Inflammatory macrophage treated with lipopolysaccharide for 1 hour (primary cell): Measurements from ENCODE around the gene GPR87.

ENCODE experiments used
- DNase-seq, 2 donors: peaks; one replicate each; pipeline ENCODE4 v3.0.0-alpha.2; 2020 to 2022

GPR87 gene

DNA sequence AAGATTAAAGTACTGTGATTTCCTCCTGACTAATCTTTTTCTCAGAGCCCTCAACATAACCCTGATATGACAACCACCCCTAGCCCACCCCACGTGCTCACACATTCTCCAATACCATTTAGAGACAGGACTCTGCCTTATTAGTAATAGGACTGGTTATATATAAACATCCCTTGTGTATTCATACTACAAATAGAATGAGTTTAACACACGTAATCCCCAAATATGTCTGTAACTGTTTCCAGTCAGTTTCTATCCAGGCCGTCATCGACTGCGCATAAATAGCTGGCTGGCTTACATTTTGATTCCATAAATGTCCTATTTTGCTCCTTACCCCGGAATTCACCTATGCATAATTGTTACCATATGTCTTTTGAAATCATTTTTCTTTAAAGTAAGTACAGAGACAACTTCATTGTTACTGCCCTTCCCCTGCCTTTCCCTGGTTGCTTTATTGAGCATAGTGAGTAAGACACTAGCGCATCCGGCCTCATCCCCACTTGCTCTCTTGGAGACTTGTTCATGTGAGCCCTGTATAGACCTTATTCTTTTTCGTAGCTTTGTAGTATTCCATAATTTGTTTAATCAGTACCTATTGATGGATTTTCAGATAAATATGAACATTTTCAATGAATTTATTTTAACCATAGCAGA is 34.8 kb downstream of the GPR87 start:
- DNase-seq: no peak

GRCh38 chr3:151278230-151278629 is 38.4 kb downstream of the GPR87 start, which contains the start of gene P2RY14:
Gene P2RY14 (minus strand): TSS chr3:151278542. CDS start chr3:151214316, 64,226 bp downstream.
- peak; percentile 67 to 69 for DNase-seq

- DNase-seq: no peak
Observed at GRCh38 chr3:151276687-151277042, 40.0 kb downstream of the GPR87 start.

GRCh38 chr3:151276038-151276686 is 40.5 kb downstream of the GPR87 start:
- no peak for DNase-seq

DNA sequence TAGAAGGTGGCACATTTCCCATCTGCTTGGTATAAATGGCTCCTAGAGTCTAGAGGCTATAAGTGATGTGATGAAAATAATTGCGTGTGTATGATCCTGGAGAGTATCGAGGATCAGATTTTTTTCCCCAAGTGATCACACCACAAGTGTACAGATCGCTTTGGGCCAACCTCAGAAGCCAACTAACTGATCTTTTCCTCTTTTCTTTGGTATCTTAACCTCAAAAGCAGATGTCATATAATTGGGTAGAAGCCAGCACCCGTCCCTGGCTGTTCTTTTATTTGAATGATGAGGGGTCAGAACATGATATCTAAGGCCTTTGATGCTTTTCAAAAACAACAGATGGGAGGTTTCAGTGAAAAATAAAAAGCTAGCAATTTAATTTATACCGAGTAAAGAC is 41.5 kb downstream of the GPR87 start:
- no peak for DNase-seq

DNA sequence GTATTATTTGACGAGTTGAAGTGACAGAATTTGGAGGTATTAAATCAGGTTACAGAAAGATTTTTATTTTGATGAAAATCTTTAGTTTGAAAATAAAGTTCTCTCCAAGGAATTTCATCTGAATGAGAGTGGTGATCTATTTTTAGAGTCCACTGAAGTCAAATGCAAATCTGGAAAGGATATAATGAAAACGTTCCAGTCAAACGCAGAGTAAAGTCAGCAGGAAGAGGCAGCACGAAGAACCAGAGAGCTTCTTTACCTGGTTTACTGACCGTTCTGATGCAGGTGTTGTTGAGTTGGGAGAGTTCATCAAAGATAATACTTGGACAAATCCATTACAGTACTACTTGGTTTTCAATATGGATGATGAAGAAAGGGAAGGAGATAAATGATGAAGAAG is 47.0 kb downstream of the GPR87 start:
- DNase-seq: no peak

DNA sequence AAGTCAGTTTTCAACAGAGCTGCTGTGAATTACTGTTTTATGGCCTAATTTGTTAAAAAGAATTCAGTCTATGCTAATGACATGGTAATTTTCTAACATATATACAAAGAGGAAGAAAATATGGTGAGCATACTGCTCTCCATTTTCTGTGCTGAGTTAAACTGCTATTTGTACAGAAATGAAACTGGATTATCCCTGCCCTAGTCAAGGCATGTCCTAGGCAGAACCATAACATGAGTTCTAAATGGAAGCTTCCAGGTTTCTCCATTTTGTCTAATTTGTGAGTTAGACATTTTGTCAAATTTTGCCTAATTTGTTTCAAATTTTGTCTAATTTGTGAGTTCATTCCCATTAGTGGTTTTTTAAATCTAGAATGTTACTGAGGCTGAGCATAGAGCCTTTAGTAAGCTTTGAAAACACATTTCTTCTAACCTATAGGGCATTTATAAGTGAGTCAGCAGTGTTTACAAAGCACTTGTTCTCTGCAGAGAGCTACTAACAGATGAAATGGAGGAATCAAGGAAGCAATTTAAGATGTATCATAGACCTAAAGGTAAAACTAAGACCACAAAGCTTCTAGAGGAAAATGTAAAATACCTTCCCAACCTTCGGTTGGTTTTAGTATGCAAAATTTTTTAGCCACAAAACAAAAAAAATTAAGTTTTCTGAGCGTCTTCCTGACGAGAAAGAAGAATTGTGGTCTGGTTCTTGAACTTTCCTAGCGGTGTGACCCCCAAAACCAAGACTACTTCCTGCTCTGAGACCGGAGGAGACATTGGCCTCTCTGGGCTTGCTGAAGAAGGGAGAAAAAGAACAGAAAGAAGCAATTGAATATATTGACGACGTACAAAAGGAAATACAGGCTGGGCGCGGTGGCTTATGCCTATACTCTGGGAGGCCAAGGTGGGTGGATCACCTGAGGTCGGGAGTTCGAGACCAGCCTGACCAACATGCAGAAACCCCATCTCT is 48.1 kb downstream of the GPR87 start:
- no peak for DNase-seq

GRCh38 chr3:151267066-151267465 is 49.6 kb downstream of the GPR87 start:
- no peak for DNase-seq

- DNase-seq: peak; percentile 74 to 76
Observed at GRCh38 chr3:151265866-151266265, 50.8 kb downstream of the GPR87 start.

GRCh38 chr3:151265166-151265565 is 51.5 kb downstream of the GPR87 start:
- DNase-seq: peak in 1 of 2 donors; percentile 43

- DNase-seq: no peak
Observed at GRCh38 chr3:151264605-151265004, 52.0 kb downstream of the GPR87 start.

- DNase-seq: peak in 1 of 2 donors; percentile 68
Observed at GRCh38 chr3:151262871-151263525, 53.6 kb downstream of the GPR87 start.

DNA sequence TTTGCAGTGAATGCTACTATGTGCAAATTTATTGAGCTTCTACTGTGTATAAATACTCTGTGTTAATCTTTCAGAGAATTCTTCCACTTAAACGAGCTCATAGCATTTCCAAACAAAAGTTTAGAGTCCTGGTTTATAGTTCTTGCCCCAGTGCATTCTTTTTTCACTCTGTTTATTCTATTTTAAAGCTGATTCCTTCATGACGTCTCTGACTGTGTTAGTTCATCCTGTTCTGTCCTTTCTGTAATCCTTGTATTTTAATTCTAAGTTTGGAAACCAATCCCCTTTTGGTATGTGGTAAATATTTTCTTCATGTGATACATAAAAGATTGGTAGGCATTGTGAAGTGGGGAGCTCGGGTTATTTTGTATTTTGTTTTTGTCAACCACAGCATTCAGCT is 57.0 kb downstream of the GPR87 start:
- DNase-seq: no peak

DNA sequence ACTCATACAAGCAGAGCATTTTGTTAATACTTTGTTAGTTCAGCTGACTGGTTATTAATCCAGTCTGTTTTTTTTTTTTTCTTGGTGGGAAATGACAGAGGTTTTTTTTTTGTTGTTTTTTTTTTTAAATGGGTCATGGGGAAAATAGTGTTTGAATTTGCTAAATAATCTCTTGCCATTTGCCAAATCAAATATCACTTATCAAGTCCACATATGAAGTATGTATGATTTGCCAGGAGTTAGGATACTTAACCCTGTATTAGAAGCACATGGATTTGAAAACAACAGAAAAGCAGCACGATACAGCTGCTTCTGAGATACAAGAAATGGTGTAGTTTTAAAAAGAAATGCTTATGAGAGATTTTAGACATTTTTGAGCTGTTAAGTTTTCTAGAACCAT is 59.9 kb downstream of the GPR87 start:
- no peak for DNase-seq

- DNase-seq: no peak
Observed at GRCh38 chr3:151248772-151249337, 67.8 kb downstream of the GPR87 start.
